ENCODE data around the gene DGCR8.

The DGCR8 gene

GRCh38 chr22:20156042-20156389, 76.0 kb downstream of the DGCR8 start:
- Histone ChIP-seq H3K4me1 (ENCODE audit: control insufficient read depth, low read length) (no peaks in the 10 kb centered on the region), H3K4me2 (ENCODE audit: low read length) (no peak overlapping the region), H3K9me3 (ENCODE audit: control insufficient read depth, insufficient read depth, low read length) (no peaks in the 10 kb centered on the region), H3K79me2 (ENCODE audit: control insufficient read depth, low read length) (no peaks in the 10 kb centered on the region), H3K4me3 (ENCODE audit: low read length) (no peak overlapping the region), H3F3A (ENCODE audit: control insufficient read depth, insufficient read depth) (no peaks in the 10 kb centered on the region), H3K36me3 (ENCODE audit: control insufficient read depth, low read length) (no peaks in the 10 kb centered on the region), H3K27me3 (ENCODE audit: control insufficient read depth, low read length) (0 out of 2 replicates have a peak, but pooled peaks cover 3% of the 10 kb centered on the region), H3K9me2 (replicated peaks; ENCODE audit: control insufficient read depth, low read length) (no peaks in the 10 kb centered on the region), H4K20me1 (ENCODE audit: control insufficient read depth, insufficient read depth, low read depth, low read length) (no peaks in the 10 kb centered on the region), H3K27ac (ENCODE audit: low read depth, low read length) (no peak overlapping the region)
- TF ChIP-seq, protein P1, sequence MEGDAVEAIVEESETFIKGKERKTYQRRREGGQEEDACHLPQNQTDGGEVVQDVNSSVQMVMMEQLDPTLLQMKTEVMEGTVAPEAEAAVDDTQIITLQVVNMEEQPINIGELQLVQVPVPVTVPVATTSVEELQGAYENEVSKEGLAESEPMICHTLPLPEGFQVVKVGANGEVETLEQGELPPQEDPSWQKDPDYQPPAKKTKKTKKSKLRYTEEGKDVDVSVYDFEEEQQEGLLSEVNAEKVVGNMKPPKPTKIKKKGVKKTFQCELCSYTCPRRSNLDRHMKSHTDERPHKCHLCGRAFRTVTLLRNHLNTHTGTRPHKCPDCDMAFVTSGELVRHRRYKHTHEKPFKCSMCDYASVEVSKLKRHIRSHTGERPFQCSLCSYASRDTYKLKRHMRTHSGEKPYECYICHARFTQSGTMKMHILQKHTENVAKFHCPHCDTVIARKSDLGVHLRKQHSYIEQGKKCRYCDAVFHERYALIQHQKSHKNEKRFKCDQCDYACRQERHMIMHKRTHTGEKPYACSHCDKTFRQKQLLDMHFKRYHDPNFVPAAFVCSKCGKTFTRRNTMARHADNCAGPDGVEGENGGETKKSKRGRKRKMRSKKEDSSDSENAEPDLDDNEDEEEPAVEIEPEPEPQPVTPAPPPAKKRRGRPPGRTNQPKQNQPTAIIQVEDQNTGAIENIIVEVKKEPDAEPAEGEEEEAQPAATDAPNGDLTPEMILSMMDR (IDR thresholded peaks at IDR 0.05; ENCODE audit: low read depth, low read length, poor library complexity, severe bottlenecking): no peak
- no peak for TF ChIP-seq EZH2phosphoT487 (IDR thresholded peaks at IDR 0.05; ENCODE audit: borderline replicate concordance, low read length)

DNA sequence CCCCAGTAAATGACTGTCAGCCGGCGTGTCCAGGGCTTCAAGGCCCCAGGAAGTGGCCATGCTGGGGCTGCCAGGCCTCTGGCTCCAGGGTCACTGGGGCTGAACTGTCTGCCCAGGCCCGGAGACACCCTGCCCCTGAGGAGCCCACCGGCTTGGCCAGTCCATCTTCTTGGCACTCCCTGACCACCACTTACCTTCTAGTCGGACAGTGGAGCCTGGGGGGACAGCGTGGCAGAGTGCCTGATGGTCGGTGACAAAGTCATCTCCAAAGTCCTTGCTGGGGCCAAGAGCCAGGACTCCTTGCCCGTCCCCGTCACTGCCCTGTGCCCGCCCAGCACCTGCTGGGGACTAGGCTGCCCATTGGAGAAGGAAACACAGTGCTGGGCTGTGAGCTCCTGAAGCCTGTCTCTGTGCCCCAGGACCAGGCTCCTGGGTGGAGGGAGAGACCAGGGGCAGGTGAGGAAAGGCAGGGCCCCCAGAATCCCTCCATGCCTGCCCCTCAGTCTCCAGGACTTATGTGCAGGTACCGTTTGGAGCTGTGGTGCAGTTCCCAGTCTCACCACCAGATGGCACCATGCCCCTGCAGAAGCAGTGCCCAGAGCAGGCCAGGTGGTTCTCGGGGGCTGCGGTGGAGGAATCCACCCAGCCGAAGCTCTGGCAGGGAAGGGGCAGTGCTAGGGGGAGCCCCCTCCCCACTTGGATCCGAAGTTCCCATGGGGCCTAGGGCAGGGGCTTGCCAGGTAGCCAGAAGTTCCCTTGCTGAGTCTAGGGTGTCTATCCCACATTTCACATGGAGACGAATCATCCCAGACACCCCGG, 76.8 kb downstream of the DGCR8 start:
- no peak overlapping the region for H3K4me3 ChIP-seq (ENCODE audit: low read length)

DNA sequence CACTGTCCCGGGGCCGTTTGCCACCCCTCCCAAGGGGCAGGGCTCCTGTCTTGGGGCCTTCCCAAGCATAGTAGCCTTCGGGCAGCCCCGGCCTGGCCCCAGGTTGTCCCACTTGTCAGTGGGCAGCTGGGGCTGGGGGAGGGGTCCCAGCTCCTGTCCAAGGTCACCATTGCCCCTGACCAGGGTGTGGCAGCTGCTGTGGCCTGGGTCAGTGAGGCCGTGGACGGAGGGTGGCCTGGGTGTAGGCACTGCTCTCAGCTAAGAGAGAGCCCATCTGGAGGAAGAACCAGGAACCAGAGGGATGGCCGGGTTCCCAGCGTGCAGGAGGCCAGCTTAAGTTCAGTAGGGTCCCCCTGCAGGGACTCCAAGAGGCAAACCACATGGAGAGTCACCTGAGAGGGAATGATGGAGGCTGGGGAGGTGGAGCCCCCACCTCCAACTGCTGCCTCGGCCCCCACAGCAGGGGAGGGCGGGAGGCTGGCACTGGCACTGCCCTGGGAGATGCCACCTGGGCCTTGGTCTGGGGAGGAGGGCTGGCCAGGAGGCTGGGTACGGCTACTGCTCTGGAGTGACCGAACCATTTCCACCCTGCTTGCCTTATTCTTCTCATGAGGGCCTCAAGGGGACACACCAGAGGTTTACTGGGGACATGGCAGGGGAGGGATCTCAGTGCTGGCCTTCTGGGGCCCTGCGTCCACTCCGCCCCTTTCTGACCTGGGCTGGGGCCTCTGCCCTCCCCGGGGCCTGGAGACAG, 77.6 kb downstream of the DGCR8 start:
- Histone ChIP-seq H3K27me3 (ENCODE audit: control insufficient read depth, low read length) (0 out of 2 replicates have a peak, but pooled peaks cover 3% of the 10 kb centered on the region), H3K4me1 (ENCODE audit: control insufficient read depth, low read length) (no peaks in the 10 kb centered on the region), H3K79me2 (ENCODE audit: control insufficient read depth, low read length) (no peaks in the 10 kb centered on the region), H3K9me2 (replicated peaks; ENCODE audit: control insufficient read depth, low read length) (no peaks in the 10 kb centered on the region), H4K20me1 (ENCODE audit: control insufficient read depth, insufficient read depth, low read depth, low read length) (no peaks in the 10 kb centered on the region), H3K4me2 (ENCODE audit: low read length) (no peak overlapping the region), H3K9me3 (ENCODE audit: control insufficient read depth, insufficient read depth, low read length) (no peaks in the 10 kb centered on the region; the same call in 1 of the 2 replicates), H3K27ac (ENCODE audit: low read depth, low read length) (no peak overlapping the region), H3K36me3 (ENCODE audit: control insufficient read depth, low read length) (no peaks in the 10 kb centered on the region), H3F3A (ENCODE audit: control insufficient read depth, insufficient read depth) (no peaks in the 10 kb centered on the region), H3K4me3 (ENCODE audit: low read length) (no peak overlapping the region)
- TF ChIP-seq, protein P1 (IDR thresholded peaks at IDR 0.05; ENCODE audit: low read depth, low read length, poor library complexity, severe bottlenecking): no peak
- no peak for TF ChIP-seq EZH2phosphoT487 (IDR thresholded peaks at IDR 0.05; ENCODE audit: borderline replicate concordance, low read length)

More for the DNA sequence above, 76.8 kb downstream of the DGCR8 start:
- H3K36me3 ChIP-seq (ENCODE audit: control insufficient read depth, low read length): no peaks in the 10 kb centered on the region
- H3K9me2 ChIP-seq (replicated peaks; ENCODE audit: control insufficient read depth, low read length): no peaks in the 10 kb centered on the region
- H3K9me3 ChIP-seq (ENCODE audit: control insufficient read depth, insufficient read depth, low read length): no peaks in the 10 kb centered on the region; the same call in 1 of the 2 replicates
- no peaks in the 10 kb centered on the region for H3F3A ChIP-seq (ENCODE audit: control insufficient read depth, insufficient read depth)
- 0 out of 2 replicates have a peak, but pooled peaks cover 3% of the 10 kb centered on the region for H3K27me3 ChIP-seq (ENCODE audit: control insufficient read depth, low read length)
- H3K27ac ChIP-seq (ENCODE audit: low read depth, low read length): no peak overlapping the region
- no peak overlapping the region for H3K4me2 ChIP-seq (ENCODE audit: low read length)
- H3K4me1 ChIP-seq (ENCODE audit: control insufficient read depth, low read length): no peaks in the 10 kb centered on the region
- no peaks in the 10 kb centered on the region for H4K20me1 ChIP-seq (ENCODE audit: control insufficient read depth, insufficient read depth, low read depth, low read length)
- TF ChIP-seq, protein P1 (IDR thresholded peaks at IDR 0.05; ENCODE audit: low read depth, low read length, poor library complexity, severe bottlenecking): peak; percentile 94
- TF ChIP-seq EZH2phosphoT487 (IDR thresholded peaks at IDR 0.05; ENCODE audit: borderline replicate concordance, low read length): no peak
- H3K79me2 ChIP-seq (ENCODE audit: control insufficient read depth, low read length): no peaks in the 10 kb centered on the region

Data from DOHH2 (cell line).